RCC 7860 (cell line): ENCODE measurements around the gene PNCK.
"Not testable (repeated sequence)": the region's sequence is repeated elsewhere in the genome, so short reads cannot be mapped to it uniquely, and the experiment has no call there.

Experiments
- DNase-seq: peaks from one replicate; pipeline ENCODE4 v3.0.0-alpha.2; 2015; ENCODE audit warnings: low spot score
- FAIRE-seq: peaks from 2 replicates; lab custom pipeline; 2012; peaks lifted over from hg19 to GRCh38; lab: Jason Lieb, UNC

PNCK gene

GRCh38 chrX:153699210-153699783, 25.7 kb upstream of the PNCK start:
- DNase-seq, FAIRE-seq: not testable (repeated sequence)

GRCh38 chrX:153697924-153698865, 24.6 kb upstream of the PNCK start:
- DNase-seq (no peak), FAIRE-seq (no peak)

- DNase-seq, FAIRE-seq: not testable (repeated sequence)
These were observed 23.5 kb upstream of the PNCK start for GRCh38 chrX:153696986-153697722.

- not testable (repeated sequence) for DNase-seq, FAIRE-seq
These were observed 22.9 kb upstream of the PNCK start for GRCh38 chrX:153696538-153696937.

- FAIRE-seq: no peak
- DNase-seq: no peak
These were observed 22.5 kb upstream of the PNCK start for GRCh38 chrX:153696100-153696499.

GRCh38 chrX:153694687-153695270, 21.2 kb upstream of the PNCK start:
- DNase-seq: no peak
- no peak for FAIRE-seq

GRCh38 chrX:153694256-153694655, 20.6 kb upstream of the PNCK start:
- not testable (repeated sequence) for FAIRE-seq

GRCh38 chrX:153693216-153694086, 19.8 kb upstream of the PNCK start:
- no peak for FAIRE-seq
- no peak for DNase-seq

More at GRCh38 chrX:153694256-153694655, 20.6 kb upstream of the PNCK start:
- not testable (repeated sequence) for DNase-seq

- DNase-seq (no peak), FAIRE-seq (no peak)
These were observed 19.1 kb upstream of the PNCK start for GRCh38 chrX:153692611-153693156.

GRCh38 chrX:153692003-153692402, 18.4 kb upstream of the PNCK start:
- FAIRE-seq: no peak

GRCh38 chrX:153691032-153691827, 17.6 kb upstream of the PNCK start:
- FAIRE-seq, DNase-seq: not testable (repeated sequence)

More at GRCh38 chrX:153692003-153692402, 18.4 kb upstream of the PNCK start:
- DNase-seq: no peak

GRCh38 chrX:153690466-153690865, 16.9 kb upstream of the PNCK start:
- DNase-seq (no peak), FAIRE-seq (no peak)

GRCh38 chrX:153689654-153690465, 16.2 kb upstream of the PNCK start:
- FAIRE-seq (no peak), DNase-seq (peak; percentile 8)

GRCh38 chrX:153688911-153689590, 15.4 kb upstream of the PNCK start:
- DNase-seq: peak; percentile 27
- no peak for FAIRE-seq

GRCh38 chrX:153688506-153688905, 14.9 kb upstream of the PNCK start:
- FAIRE-seq (no peak), DNase-seq (no peak)

- DNase-seq (no peak), FAIRE-seq (no peak)
These were observed 14.5 kb upstream of the PNCK start for GRCh38 chrX:153688071-153688470.
